H1 (cell line): ENCODE results near the gene CHPT1. TPM values are rescaled to one million over a fixed set of nuclear protein-coding genes. Genes with fewer than 3 reads are reported as not detected.

Source experiments
- CHD1 ChIP-seq: IDR thresholded peaks from 2 replicates; pipeline ENCODE4 v1.6.1; 2012; ENCODE audit warnings: low read depth, low read length, improper control_type of control experiment
- CHD7 ChIP-seq: fragments of 300-600 bp; sonication (generic); IDR thresholded peaks from 2 replicates; pipeline ENCODE4 v1.7.1; 2012; ENCODE audit warnings: low read length, moderate library complexity, mild to moderate bottlenecking, inconsistent platforms; ENCODE audit not compliant: insufficient replicate concordance
- HDAC2 ChIP-seq, 2 experiments: fragments of 300-600 bp in 1 of 2; sonication (generic) in 1 of 2; IDR thresholded peaks; 2 replicates each; pipeline ENCODE4 v1.6.1; 2011 to 2012; ENCODE audit warnings: low read depth in 2 of 2, low read length in 2 of 2, mild to moderate bottlenecking in 2 of 2, moderate library complexity in 2 of 2, borderline replicate concordance in 1 of 2, inconsistent platforms in 1 of 2
- NANOG ChIP-seq: IDR thresholded peaks from 2 replicates; pipeline ENCODE4 v1.6.1; 2011; ENCODE audit warnings: low read length, low read depth, mild to moderate bottlenecking, inconsistent platforms; ENCODE audit not compliant: insufficient read depth, poor library complexity, severe bottlenecking
- POLR2AphosphoS5 ChIP-seq: IDR thresholded peaks from 2 replicates; pipeline ENCODE4 v1.6.1; 2011; ENCODE audit warnings: low read depth, low read length
- SIN3A ChIP-seq, 2 experiments: IDR thresholded peaks in 1 of 2; conservative IDR thresholded peaks in 1 of 2; 2 replicates each; pipeline ENCODE4 v1.6.1; 2011 to 2012; ENCODE audit warnings: low read length in 2 of 2, improper control_type of control experiment in 1 of 2, low read depth in 1 of 2, mild to moderate bottlenecking in 1 of 2
- SP1 ChIP-seq: IDR thresholded peaks from 2 replicates; pipeline ENCODE4 v1.6.1; 2011; ENCODE audit warnings: low read depth, low read length
- SUZ12 ChIP-seq: fragments of 200-600 bp; sonication (generic); IDR thresholded peaks from 2 replicates; pipeline ENCODE4 v1.6.1; 2012; ENCODE audit warnings: mild to moderate bottlenecking, inconsistent platforms, low read length, moderate library complexity, mixed read lengths
- TAF1 ChIP-seq: IDR thresholded peaks from 2 replicates; pipeline ENCODE4 v1.6.1; 2011; ENCODE audit warnings: mild to moderate bottlenecking, low read depth, low read length
- polyA plus RNA-seq, 7 experiments: library from polyadenylated mRNA; depleted of rRNA in 3 of 7; stranded (reverse) in 5 of 7; unstranded in 2 of 7; fragments of >200 nt in 5 of 7; fragments of 200-250 nt in 2 of 7; gene quantifications; 1 replicate in 5 of 7; 2 replicates in 1 of 7; 4 replicates in 1 of 7; pipeline versions ENCODE4 v1.2.1 to v1.2.3, GENCODE V29; 2011 to 2013; ENCODE audit warnings: missing spikeins in 2 of 7, mixed read lengths in 2 of 7
- total RNA-seq: library from RNA; stranded (reverse); fragmentation: NEBNext Ultra II Directional; extraction: Animal tissue kit (Norgen Biotek cat#: 25700); gene quantifications from 2 replicates; pipeline ENCODE4 v1.2.1, GENCODE V29; 2021
- TF ChIP-seq, protein P1 (sequence below): IDR thresholded peaks from 2 replicates; pipeline ENCODE4 v1.6.1; 2012; ENCODE audit warnings: inconsistent platforms
- TF ChIP-seq, protein P2 (sequence below): IDR thresholded peaks from 2 replicates; pipeline ENCODE4 v1.6.1; 2012; ENCODE audit warnings: inconsistent platforms

Gene CHPT1
- total and polyA plus RNA-seq, 2 of the 8 experiments (the other 6 are each of a cell fraction or from before 2014, with no cell fraction given), result 13.3 to 22.5 TPM

GRCh38 chr12:101737476-101737875 lies 40.0 kb downstream of the CHPT1 start (continued):
- TF ChIP-seq CHD7 (no peak), SP1 (no peak), SUZ12 (no peak), NANOG (no peak), CHD1 (no peak), SIN3A (conservative IDR thresholded peaks at IDR 0.05 in 1 of 2, IDR thresholded peaks at IDR 0.05 in 1 of 2; ENCODE audit: low read depth in 1 of 2, low read length in 2 of 2) (no peak), TAF1 (no peak), HDAC2 (IDR thresholded peaks at IDR 0.05; ENCODE audit: borderline replicate concordance in 1 of 2, low read depth in 2 of 2, low read length in 2 of 2) (no peak), POLR2AphosphoS5 (no peak)
- TF ChIP-seq, protein P1, sequence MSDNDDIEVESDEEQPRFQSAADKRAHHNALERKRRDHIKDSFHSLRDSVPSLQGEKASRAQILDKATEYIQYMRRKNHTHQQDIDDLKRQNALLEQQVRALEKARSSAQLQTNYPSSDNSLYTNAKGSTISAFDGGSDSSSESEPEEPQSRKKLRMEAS, result no peak
- TF ChIP-seq, protein P2, sequence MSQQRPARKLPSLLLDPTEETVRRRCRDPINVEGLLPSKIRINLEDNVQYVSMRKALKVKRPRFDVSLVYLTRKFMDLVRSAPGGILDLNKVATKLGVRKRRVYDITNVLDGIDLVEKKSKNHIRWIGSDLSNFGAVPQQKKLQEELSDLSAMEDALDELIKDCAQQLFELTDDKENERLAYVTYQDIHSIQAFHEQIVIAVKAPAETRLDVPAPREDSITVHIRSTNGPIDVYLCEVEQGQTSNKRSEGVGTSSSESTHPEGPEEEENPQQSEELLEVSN, result no peak
